ENCODE data around the gene MYOD1.

DNA sequence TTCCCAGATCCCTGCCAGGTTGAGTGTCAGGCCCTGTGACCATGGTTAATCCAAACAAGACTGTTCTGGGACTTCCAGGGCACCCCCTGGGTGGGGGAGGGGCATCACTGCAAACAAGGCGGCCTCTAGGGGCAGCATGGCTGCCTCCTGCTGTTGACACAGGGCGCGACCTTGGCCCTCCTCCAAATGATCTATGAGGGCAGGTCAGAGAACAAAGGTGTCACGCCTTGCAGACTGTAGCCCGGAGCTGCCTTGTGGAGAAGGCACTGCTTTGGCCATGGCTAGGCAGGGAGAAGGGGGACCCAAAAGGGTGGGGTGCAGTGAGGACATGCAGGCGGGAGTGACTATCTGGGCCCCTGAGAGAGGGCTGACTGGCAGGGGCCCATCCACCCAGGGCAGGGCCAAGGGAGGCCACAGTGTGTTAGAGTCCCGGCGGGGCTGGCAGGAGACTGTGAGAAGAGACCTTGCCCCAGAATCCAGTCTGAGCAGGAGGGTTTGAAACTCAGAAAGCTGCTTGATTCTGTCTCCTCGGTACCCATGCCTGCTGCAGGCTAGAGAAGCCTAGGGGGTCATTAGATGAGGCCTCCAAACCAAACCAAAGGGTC lies 50.8 kb downstream of the MYOD1 start:
- TF ChIP-seq, protein P1, sequence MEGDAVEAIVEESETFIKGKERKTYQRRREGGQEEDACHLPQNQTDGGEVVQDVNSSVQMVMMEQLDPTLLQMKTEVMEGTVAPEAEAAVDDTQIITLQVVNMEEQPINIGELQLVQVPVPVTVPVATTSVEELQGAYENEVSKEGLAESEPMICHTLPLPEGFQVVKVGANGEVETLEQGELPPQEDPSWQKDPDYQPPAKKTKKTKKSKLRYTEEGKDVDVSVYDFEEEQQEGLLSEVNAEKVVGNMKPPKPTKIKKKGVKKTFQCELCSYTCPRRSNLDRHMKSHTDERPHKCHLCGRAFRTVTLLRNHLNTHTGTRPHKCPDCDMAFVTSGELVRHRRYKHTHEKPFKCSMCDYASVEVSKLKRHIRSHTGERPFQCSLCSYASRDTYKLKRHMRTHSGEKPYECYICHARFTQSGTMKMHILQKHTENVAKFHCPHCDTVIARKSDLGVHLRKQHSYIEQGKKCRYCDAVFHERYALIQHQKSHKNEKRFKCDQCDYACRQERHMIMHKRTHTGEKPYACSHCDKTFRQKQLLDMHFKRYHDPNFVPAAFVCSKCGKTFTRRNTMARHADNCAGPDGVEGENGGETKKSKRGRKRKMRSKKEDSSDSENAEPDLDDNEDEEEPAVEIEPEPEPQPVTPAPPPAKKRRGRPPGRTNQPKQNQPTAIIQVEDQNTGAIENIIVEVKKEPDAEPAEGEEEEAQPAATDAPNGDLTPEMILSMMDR (conservative IDR thresholded peaks at IDR 0.05; ENCODE audit: low read length) = peak; percentile 55
- no peak for TF ChIP-seq EZH2phosphoT487 (IDR thresholded peaks at IDR 0.05; ENCODE audit: borderline replicate concordance, low read depth, low read length)
